Endothelial cell of umbilical vein (primary cell): ENCODE measurements around the gene PIAS2.

ENCODE experiments used
- EZH2 ChIP-seq: IDR thresholded peaks from 2 replicates; pipeline ENCODE4 v1.6.1; 2012; ENCODE audit warnings: borderline replicate concordance, low read depth, mild to moderate bottlenecking, moderate library complexity, low read length, inconsistent platforms; ENCODE audit not compliant: severe bottlenecking
- FOS ChIP-seq: IDR thresholded peaks from 2 replicates; pipeline ENCODE4 v1.6.1; 2011; ENCODE audit warnings: mild to moderate bottlenecking, low read length, moderate library complexity, borderline replicate concordance; ENCODE audit not compliant: insufficient read depth
- JUN ChIP-seq: IDR thresholded peaks from 2 replicates; pipeline ENCODE4 v1.6.1; 2011; ENCODE audit warnings: borderline replicate concordance, low read depth; ENCODE audit not compliant: insufficient read length, insufficient read depth
- MYC ChIP-seq: IDR thresholded peaks from one replicate; pipeline ENCODE4 v1.6.1; 2011; ENCODE audit warnings: mild to moderate bottlenecking, low read depth, low read length
- POLR2A ChIP-seq: IDR thresholded peaks from 2 replicates; pipeline ENCODE4 v1.6.1; 2012; ENCODE audit warnings: low read depth, mild to moderate bottlenecking, control low read depth, low read length
- TF ChIP-seq, protein P1 (sequence below), 2 donors: IDR thresholded peaks; 1 replicate in 1 of 2; 2 replicates in 1 of 2; pipeline ENCODE4 v1.5.1; 2011; ENCODE audit warnings: low read length in 2 of 2, mild to moderate bottlenecking in 2 of 2, moderate library complexity in 2 of 2, control low read depth in 1 of 2, inconsistent platforms in 1 of 2, low read depth in 1 of 2; ENCODE audit not compliant: insufficient read depth in 1 of 2; ENCODE audit errors: extremely low read depth in 1 of 2

DNA sequence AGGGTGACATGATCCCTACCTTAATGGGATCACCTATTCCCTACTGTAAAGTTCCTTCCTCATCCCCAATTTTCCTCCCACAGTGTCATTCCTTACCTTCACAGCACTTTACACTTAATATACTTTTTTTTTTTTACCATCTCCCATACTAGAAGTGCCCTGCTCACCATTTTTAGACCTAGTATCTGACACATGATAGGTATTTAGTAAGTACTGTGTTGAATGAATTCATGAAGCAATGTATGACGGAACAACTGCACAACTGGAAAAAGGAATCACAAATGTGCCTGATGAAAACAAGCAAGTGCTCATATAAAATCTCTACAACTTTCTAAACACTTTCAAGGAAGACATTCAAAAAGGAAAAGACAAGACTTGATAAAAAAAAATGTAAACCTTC is 83.4 kb downstream of the PIAS2 start:
- TF ChIP-seq, protein P1, sequence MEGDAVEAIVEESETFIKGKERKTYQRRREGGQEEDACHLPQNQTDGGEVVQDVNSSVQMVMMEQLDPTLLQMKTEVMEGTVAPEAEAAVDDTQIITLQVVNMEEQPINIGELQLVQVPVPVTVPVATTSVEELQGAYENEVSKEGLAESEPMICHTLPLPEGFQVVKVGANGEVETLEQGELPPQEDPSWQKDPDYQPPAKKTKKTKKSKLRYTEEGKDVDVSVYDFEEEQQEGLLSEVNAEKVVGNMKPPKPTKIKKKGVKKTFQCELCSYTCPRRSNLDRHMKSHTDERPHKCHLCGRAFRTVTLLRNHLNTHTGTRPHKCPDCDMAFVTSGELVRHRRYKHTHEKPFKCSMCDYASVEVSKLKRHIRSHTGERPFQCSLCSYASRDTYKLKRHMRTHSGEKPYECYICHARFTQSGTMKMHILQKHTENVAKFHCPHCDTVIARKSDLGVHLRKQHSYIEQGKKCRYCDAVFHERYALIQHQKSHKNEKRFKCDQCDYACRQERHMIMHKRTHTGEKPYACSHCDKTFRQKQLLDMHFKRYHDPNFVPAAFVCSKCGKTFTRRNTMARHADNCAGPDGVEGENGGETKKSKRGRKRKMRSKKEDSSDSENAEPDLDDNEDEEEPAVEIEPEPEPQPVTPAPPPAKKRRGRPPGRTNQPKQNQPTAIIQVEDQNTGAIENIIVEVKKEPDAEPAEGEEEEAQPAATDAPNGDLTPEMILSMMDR (IDR thresholded peaks at IDR 0.05; ENCODE audit: extremely low read depth in 1 of 2, insufficient read depth in 1 of 2, low read depth in 1 of 2, low read length in 2 of 2), result no peak
- TF ChIP-seq POLR2A, result no peak
- no peak for TF ChIP-seq EZH2
- no peak for TF ChIP-seq MYC
- no peak for TF ChIP-seq FOS
- TF ChIP-seq JUN, result no peak
